ACC112 (cell line): Measurements from ENCODE around the gene CCDC134.
"Not testable (repeated sequence)": the region's sequence is repeated elsewhere in the genome, so short reads cannot be mapped to it uniquely, and the experiment has no call there.

Source experiments
- H2AFZ ChIP-seq: fragments of 200-600 bp; sonication (generic); one replicate; pipeline ENCODE4 v1.6.0; 2017; ENCODE audit warnings: antibody characterized with exemption, low read length; ENCODE audit not compliant: unreplicated experiment
- H3K27ac ChIP-seq: fragments of 200-600 bp; sonication (generic); 2 replicates; pipeline ENCODE4 v1.5.1; 2014; ENCODE audit warnings: low read depth, mild to moderate bottlenecking, antibody characterized with exemption, low read length, moderate library complexity
- H3K27me3 ChIP-seq: fragments of 200-600 bp; sonication (generic); 2 replicates; pipeline ENCODE4 v1.6.1; 2014; ENCODE audit warnings: mild to moderate bottlenecking, antibody characterized with exemption, low read length, moderate library complexity, mixed read lengths; ENCODE audit not compliant: insufficient read depth
- H3K36me3 ChIP-seq: fragments of 200-600 bp; sonication (generic); 2 replicates; pipeline ENCODE4 v1.6.1; 2016; ENCODE audit warnings: mild to moderate bottlenecking, antibody characterized with exemption, low read length, moderate library complexity, mixed read lengths; ENCODE audit not compliant: insufficient read depth
- H3K4me1 ChIP-seq: fragments of 200-600 bp; sonication (generic); one replicate; pipeline ENCODE4 v1.6.1; 2016; ENCODE audit warnings: low read length, mixed read lengths; ENCODE audit not compliant: insufficient read depth, unreplicated experiment, control insufficient read depth
- H3K4me3 ChIP-seq: fragments of 200-600 bp; sonication (generic); 2 replicates; pipeline ENCODE4 v1.5.1; 2014; ENCODE audit warnings: mild to moderate bottlenecking, low read depth, low read length
- H3K79me2 ChIP-seq: fragments of 200-600 bp; sonication (generic); one replicate; pipeline ENCODE4 v1.6.0; 2016; ENCODE audit warnings: low read length; ENCODE audit not compliant: control insufficient read depth, unreplicated experiment, insufficient read depth

Gene CCDC134

DNA sequence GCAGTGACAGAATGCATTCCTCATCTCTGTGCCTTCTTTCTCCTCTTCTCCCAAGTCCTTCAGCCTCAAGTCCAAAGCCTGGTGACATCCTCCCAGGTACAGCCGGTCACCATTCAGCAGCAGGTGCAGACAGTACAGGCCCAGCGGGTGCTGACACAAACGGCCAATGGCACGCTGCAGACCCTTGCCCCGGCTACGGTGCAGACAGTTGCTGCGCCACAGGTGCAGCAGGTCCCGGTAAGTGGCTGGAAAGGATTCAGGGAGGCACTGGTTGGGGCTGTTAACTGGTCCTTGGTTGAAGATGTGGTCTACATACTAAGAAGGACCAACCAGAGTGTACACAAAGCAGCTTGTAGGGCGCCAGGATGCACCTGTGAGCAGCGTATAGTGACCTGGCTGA is 68.1 kb downstream of the CCDC134 start:
- H3K4me1 ChIP-seq = no peaks in the 10 kb centered on the region
- H3K27me3 ChIP-seq = no peaks in the 10 kb centered on the region
- peaks cover 6% of the 10 kb centered on the region for H3K79me2 ChIP-seq
- H3K27ac ChIP-seq = no peak overlapping the region
- no peaks in the 10 kb centered on the region for H3K36me3 ChIP-seq
- no peak overlapping the region for H3K4me3 ChIP-seq
- no peak overlapping the region for H2AFZ ChIP-seq

DNA sequence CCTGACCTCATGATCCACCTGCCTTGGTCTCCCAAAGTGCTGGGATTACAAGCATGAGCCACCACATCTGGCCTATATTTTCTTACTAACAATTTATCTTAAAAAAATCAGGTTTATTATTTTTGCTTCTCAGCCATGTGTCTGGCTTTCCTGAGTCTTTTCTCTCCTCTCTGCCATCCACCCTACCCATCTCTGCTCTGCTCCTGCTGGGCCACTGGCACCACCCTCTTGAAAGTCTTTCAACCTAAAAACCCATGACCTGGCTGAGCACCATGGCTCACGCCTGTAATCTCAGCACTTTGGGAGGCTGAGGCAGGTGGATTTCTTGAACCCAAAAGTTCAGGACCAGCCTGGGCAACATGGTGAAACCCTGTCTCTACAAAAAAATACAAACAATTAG is 69.6 kb downstream of the CCDC134 start:
- H3K27ac ChIP-seq, H3K27me3 ChIP-seq, H3K4me3 ChIP-seq, H3K79me2 ChIP-seq, H3K36me3 ChIP-seq, H2AFZ ChIP-seq, H3K4me1 ChIP-seq: not testable (repeated sequence)

DNA sequence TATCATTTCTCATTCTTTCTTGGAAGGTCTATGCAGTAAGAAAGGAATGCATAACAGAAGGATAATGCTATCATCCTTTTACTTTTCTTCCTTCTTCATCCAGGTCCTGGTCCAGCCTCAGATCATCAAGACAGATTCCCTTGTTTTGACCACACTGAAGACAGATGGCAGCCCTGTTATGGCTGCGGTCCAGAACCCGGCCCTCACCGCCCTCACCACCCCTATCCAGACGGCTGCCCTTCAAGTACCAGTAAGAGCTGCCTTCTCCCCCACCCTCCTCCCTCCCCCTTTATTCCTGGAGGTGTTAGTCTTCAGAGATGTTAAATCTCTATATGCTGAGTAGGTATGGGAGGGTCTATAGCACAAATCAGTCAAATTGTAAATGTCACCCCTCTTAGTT is 70.3 kb downstream of the CCDC134 start:
- Histone ChIP-seq H3K4me1 (peaks cover 5% of the 10 kb centered on the region), H3K27ac (no peak overlapping the region), H3K79me2 (no peaks in the 10 kb centered on the region), H3K36me3 (no peaks in the 10 kb centered on the region), H3K4me3 (no peak overlapping the region), H2AFZ (no peak overlapping the region), H3K27me3 (no peaks in the 10 kb centered on the region)

DNA sequence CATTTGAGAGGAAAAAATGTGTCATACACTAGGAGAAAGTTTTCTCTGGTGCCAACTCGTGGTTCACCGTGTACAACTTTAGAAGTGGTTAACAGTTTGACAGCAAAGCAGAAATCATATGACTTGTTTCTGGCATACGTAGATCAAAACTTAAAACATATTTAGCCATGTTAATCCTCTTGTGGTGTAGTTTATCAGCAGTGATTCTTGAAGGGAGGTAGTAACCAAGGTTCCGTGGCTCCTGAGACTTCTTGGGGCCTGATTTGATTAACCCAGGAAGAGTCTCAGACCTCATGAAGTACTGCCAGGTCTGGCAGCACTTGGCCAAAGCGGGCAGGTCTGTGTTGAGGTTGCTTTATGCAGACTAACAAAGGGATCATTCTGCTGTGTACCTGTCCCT is 72.9 kb downstream of the CCDC134 start:
- no peaks in the 10 kb centered on the region for H3K79me2 ChIP-seq
- no peak overlapping the region for H3K4me3 ChIP-seq
- no peaks in the 10 kb centered on the region for H3K27me3 ChIP-seq
- H2AFZ ChIP-seq = no peak overlapping the region
- no peaks in the 10 kb centered on the region for H3K36me3 ChIP-seq
- H3K27ac ChIP-seq = no peak overlapping the region
- peaks cover 9% of the 10 kb centered on the region for H3K4me1 ChIP-seq

DNA sequence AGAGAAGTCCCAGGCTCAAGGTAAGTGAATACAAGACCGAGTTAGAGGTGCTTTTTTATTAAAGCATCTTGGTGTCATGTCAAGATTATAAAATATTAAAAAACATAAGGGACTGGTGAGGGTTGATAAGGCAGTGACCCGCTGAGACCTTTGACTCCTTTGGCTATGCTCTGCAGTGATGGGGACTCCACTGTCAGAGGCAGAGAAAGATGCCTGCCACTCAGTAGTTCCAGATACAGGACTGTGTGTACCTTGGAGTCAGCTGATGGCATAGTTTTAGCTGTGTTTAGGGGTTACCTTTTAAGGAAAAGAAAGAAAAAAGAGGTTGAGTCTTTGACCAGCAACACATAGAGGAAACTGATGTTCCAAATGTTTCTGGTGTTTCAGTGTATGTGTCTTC is 73.6 kb downstream of the CCDC134 start:
- H3K79me2 ChIP-seq = no peaks in the 10 kb centered on the region
- H3K27me3 ChIP-seq = no peaks in the 10 kb centered on the region
- no peak overlapping the region for H3K4me3 ChIP-seq
- no peaks in the 10 kb centered on the region for H3K36me3 ChIP-seq
- H2AFZ ChIP-seq = no peak overlapping the region
- H3K27ac ChIP-seq = no peak overlapping the region
- peaks cover 9% of the 10 kb centered on the region for H3K4me1 ChIP-seq

DNA sequence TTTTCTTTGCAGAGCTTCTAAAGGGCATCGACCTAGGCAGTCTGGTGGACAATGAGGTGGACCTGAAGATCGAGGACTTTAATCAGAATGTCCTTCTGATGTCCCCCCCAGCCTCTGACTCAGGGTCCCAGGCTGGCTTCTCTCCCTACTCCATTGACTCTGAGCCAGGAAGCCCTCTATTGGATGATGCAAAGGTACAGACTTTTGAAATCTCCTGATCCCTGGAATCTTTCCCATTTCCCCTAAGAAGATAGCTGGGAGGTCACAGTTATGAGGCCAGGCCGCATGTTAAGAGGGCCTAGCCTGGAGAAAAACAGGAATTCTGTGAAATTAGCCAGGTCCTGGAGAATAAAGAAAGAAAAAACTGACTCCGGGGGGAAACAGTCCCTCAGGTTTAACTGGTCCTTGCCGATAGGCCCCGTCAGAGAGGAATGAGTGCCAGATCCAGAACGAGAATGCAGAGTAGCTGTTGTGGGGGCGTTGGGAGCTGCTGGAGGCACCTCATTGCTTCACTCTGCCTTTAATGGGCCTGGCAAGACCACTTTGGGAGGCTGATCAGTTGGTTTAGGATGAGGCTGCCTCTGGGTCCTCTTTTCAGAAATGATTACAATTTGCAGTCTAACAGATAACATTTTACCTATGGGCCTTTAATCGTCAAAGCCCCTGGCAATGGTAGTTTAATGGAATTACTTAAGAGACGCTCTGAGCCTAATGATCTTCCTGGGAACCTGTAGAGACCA is 75.2 kb downstream of the CCDC134 start:
- Histone ChIP-seq H3K4me1 (peaks cover 9% of the 10 kb centered on the region), H2AFZ (no peak overlapping the region), H3K79me2 (no peaks in the 10 kb centered on the region), H3K27ac (no peak overlapping the region), H3K27me3 (no peaks in the 10 kb centered on the region), H3K4me3 (no peak overlapping the region), H3K36me3 (no peaks in the 10 kb centered on the region)
